GM21390 (cell line): ENCODE data around the gene SCGB2A2.

ENCODE experiments used
- ATAC-seq: cut with Tn5 transposase; IDR thresholded peaks from one replicate; pipeline ENCODE4 v1.9.1; 2021; ENCODE audit not compliant: unreplicated experiment

SCGB2A2 gene

GRCh38 chr11:62298975-62299374 lies 29.0 kb downstream of the SCGB2A2 start, which contains the start of gene SCGB1D4:
SCGB1D4 (minus strand) TSS chr11:62299075; CDS start chr11:62299010, 65 bp downstream.
- no peak for ATAC-seq

DNA sequence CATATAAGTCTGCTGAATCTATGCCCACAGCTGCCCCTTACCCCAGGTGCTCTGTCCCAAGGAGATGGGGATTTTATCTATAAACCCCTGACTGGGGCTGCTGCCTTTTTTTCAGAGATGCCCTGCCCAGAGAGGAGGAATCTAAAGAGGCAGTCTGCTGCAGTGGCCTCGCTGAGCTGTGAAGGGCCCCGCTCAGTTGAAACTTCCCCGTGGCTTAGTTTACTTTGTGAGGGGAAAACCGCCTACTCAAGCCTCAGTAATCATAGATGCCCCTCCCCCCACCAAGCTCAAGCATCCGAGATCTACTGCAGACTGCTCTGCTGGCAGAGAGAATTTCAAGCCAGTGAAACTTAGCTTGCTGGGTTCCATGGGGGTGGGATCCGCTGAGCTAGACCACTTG lies 36.3 kb downstream of the SCGB2A2 start:
- ATAC-seq: no peak

GRCh38 chr11:62307950-62308349 lies 38.0 kb downstream of the SCGB2A2 start:
- no peak for ATAC-seq

GRCh38 chr11:62309991-62310390 lies 40.0 kb downstream of the SCGB2A2 start:
- ATAC-seq: no peak

DNA sequence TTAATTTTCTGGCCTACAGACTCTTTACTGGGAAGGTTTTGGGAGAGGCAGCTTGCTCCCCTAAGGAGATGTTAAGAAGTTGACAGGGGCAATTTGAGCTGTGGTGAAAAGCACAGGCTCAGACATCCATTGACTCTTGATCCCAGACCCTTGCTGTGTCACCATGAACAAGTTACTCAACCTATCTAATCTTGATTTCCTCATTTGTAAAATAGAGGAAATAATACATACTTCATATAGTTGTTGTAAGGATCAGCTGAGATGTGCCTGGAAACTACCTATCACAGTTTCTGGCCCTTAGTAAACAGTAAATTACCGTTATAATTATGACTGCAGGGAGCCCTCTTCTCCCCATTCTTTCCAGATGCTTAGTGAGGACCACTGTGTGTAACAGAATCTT lies 45.5 kb downstream of the SCGB2A2 start:
- ATAC-seq: no peak

GRCh38 chr11:62322524-62322923 lies 52.6 kb downstream of the SCGB2A2 start:
- ATAC-seq: no peak
